KMS-11 (cell line): Measurements from ENCODE around the gene LRRFIP1.

Experiments used
- H2AFZ ChIP-seq: fragments of 200-600 bp; sonication (generic); 2 replicates; pipeline ENCODE4 v1.6.1; 2016; ENCODE audit warnings: antibody characterized with exemption, mixed run types, low read depth
- H3K27ac ChIP-seq: fragments of 200-600 bp; sonication (generic); 2 replicates; pipeline ENCODE4 v1.6.1; 2016; ENCODE audit warnings: mild to moderate bottlenecking, mixed run types
- H3K27me3 ChIP-seq: fragments of 200-600 bp; sonication (generic); 2 replicates; pipeline ENCODE4 v1.6.1; 2017; ENCODE audit warnings: mild to moderate bottlenecking, low read depth, mixed run types, moderate library complexity; ENCODE audit not compliant: insufficient read depth
- H3K36me3 ChIP-seq: fragments of 200-600 bp; sonication (generic); 2 replicates; pipeline ENCODE4 v1.6.1; 2017; ENCODE audit warnings: mild to moderate bottlenecking, mixed run types; ENCODE audit not compliant: insufficient read depth
- H3K4me1 ChIP-seq: fragments of 200-600 bp; sonication (generic); 2 replicates; pipeline ENCODE4 v1.6.1; 2016; ENCODE audit warnings: mild to moderate bottlenecking, low read depth, mixed run types; ENCODE audit not compliant: poor library complexity, severe bottlenecking
- H3K4me2 ChIP-seq: fragments of 200-600 bp; sonication (generic); 2 replicates; pipeline ENCODE4 v1.7.0; 2016; ENCODE audit warnings: mild to moderate bottlenecking, mixed run types
- H3K4me3 ChIP-seq: fragments of 200-600 bp; sonication (generic); IDR thresholded peaks from 2 replicates; pipeline ENCODE4 v1.6.1; 2017; ENCODE audit warnings: low read depth, low read length, mixed read lengths; ENCODE audit not compliant: insufficient read depth
- H3K79me2 ChIP-seq: fragments of 200-600 bp; sonication (generic); 2 replicates; pipeline ENCODE4 v1.6.1; 2016; ENCODE audit warnings: low read depth, mixed run types; ENCODE audit not compliant: insufficient read depth
- H3K9ac ChIP-seq: fragments of 200-600 bp; sonication (generic); 2 replicates; pipeline ENCODE4 v1.6.1; 2016; ENCODE audit warnings: mild to moderate bottlenecking, mixed run types
- H4K20me1 ChIP-seq: fragments of 200-600 bp; sonication (generic); 2 replicates; pipeline ENCODE4 v1.6.1; 2016; ENCODE audit warnings: mild to moderate bottlenecking, mixed run types; ENCODE audit not compliant: insufficient read depth
- CTCF ChIP-seq: fragments of 200-600 bp; sonication (generic); conservative IDR thresholded peaks from 2 replicates; pipeline ENCODE4 v1.6.1; 2017; ENCODE audit warnings: low read depth, mild to moderate bottlenecking, antibody characterized with exemption, low read length, moderate library complexity, mixed read lengths

Gene LRRFIP1

GRCh38 chr2:237754626-237755248 is 127.3 kb downstream of the LRRFIP1 start:
- no peaks in the 10 kb centered on the region for H3K79me2 ChIP-seq

GRCh38 chr2:237757616-237758015 is 130.2 kb downstream of the LRRFIP1 start:
- H3K4me2 ChIP-seq: no peak overlapping the region
- no peaks in the 10 kb centered on the region for H3K79me2 ChIP-seq
- H2AFZ ChIP-seq: no peak overlapping the region
- H3K4me3 ChIP-seq: no peak overlapping the region
- H3K36me3 ChIP-seq: 0 out of 2 replicates have a peak, but pooled peaks cover 5% of the 10 kb centered on the region
- H3K9ac ChIP-seq: no peak overlapping the region
- no peaks in the 10 kb centered on the region for H4K20me1 ChIP-seq
- no peak overlapping the region for H3K27ac ChIP-seq
- H3K4me1 ChIP-seq: peaks cover 16% of the 10 kb centered on the region
- no peaks in the 10 kb centered on the region for H3K27me3 ChIP-seq
- no peak for TF ChIP-seq CTCF

More at GRCh38 chr2:237754626-237755248, 127.3 kb downstream of the LRRFIP1 start:
- Histone ChIP-seq H3K36me3 (peaks cover 7% of the 10 kb centered on the region; the same call in 1 of the 2 replicates), H2AFZ (no peak overlapping the region), H3K4me2 (no peak overlapping the region), H3K9ac (no peak overlapping the region), H3K27me3 (no peaks in the 10 kb centered on the region), H4K20me1 (no peaks in the 10 kb centered on the region), H3K4me3 (no peak overlapping the region), H3K27ac (no peak overlapping the region), H3K4me1 (peaks cover 40% of the 10 kb centered on the region)
- no peak for TF ChIP-seq CTCF

- TF ChIP-seq CTCF: no peak
- H3K4me3 ChIP-seq: no peak overlapping the region
- 0 out of 2 replicates have a peak, but pooled peaks cover 5% of the 10 kb centered on the region for H3K36me3 ChIP-seq
- no peak overlapping the region for H3K27ac ChIP-seq
- H3K4me1 ChIP-seq: peaks cover 11% of the 10 kb centered on the region
- no peak overlapping the region for H3K4me2 ChIP-seq
- H3K9ac ChIP-seq: no peak overlapping the region
- H4K20me1 ChIP-seq: no peaks in the 10 kb centered on the region
- no peak overlapping the region for H2AFZ ChIP-seq
- no peaks in the 10 kb centered on the region for H3K79me2 ChIP-seq
- H3K27me3 ChIP-seq: no peaks in the 10 kb centered on the region
Measured at GRCh38 chr2:237758185-237758584, 130.8 kb downstream of the LRRFIP1 start.

GRCh38 chr2:237759176-237759575 is 131.8 kb downstream of the LRRFIP1 start:
- no peaks in the 10 kb centered on the region for H3K27me3 ChIP-seq
- no peak overlapping the region for H3K4me2 ChIP-seq
- H4K20me1 ChIP-seq: no peaks in the 10 kb centered on the region
- no peak overlapping the region for H2AFZ ChIP-seq
- TF ChIP-seq CTCF: no peak
- H3K79me2 ChIP-seq: no peaks in the 10 kb centered on the region
- H3K4me1 ChIP-seq: peaks cover under 1% of the 10 kb centered on the region
- no peak overlapping the region for H3K27ac ChIP-seq
- H3K36me3 ChIP-seq: 0 out of 2 replicates have a peak, but pooled peaks cover under 1% of the 10 kb centered on the region
- H3K4me3 ChIP-seq: no peak overlapping the region
- H3K9ac ChIP-seq: no peak overlapping the region
